SU-DHL-6 (cell line): ENCODE results near the gene FOXE1.

ENCODE experiments used
- CTCF ChIP-seq: fragments of 200-600 bp; sonication (generic); IDR thresholded peaks from one replicate; pipeline ENCODE4 v1.5.1; 2017; ENCODE audit warnings: antibody characterized with exemption, mild to moderate bottlenecking, low read length, moderate library complexity; ENCODE audit not compliant: insufficient read depth, poor library complexity, severe bottlenecking
- EZH2phosphoT487 ChIP-seq: fragments of 200-600 bp; sonication (generic), shearing (Covaris generic); conservative IDR thresholded peaks from 2 replicates; pipeline ENCODE4 v1.6.1; 2018; ENCODE audit warnings: mild to moderate bottlenecking, antibody characterized with exemption, low read length, moderate library complexity, mixed read lengths

- no peak for TF ChIP-seq CTCF
- no peak for TF ChIP-seq EZH2phosphoT487
Measured at GRCh38 chr9:97846347-97846746, 6.7 kb upstream of the FOXE1 start.
